Esophagus muscularis mucosa (tissue), 3 donors: ENCODE results near the gene TNNT1.

ENCODE experiments used
- CTCF ChIP-seq, 3 experiments: fragments of 200-600 bp in 2 of 3; fragments of 450-650 bp in 1 of 3; sonication (generic) in 2 of 3; IDR thresholded peaks; one replicate each; pipeline ENCODE4 v1.5.1; 2017 to 2019; ENCODE audit warnings: antibody characterized with exemption in 3 of 3, mild to moderate bottlenecking in 2 of 3, moderate library complexity in 1 of 3
- POLR2A ChIP-seq: fragments of 450-650 bp; IDR thresholded peaks from one replicate; pipeline ENCODE4 v1.6.1; 2017; ENCODE audit warnings: antibody characterized with exemption, moderate library complexity, mild to moderate bottlenecking, low read depth

- TF ChIP-seq CTCF (IDR thresholded peaks at IDR 0.05) (no peak), POLR2A (no peak)
Measured at GRCh38 chr19:55098716-55099556, 50.1 kb downstream of the TNNT1 start.
